ENCODE data around the gene PROCA1. TPM values are rescaled to one million over a fixed set of nuclear protein-coding genes. Genes with fewer than 3 reads are reported as not detected.
A peak's percentile ranks its signal among the peaks of the same experiment; 100 is the strongest.

Gene PROCA1
- total and polyA plus RNA-seq, 7 donors = 0.54 to 2.3 (median 1.1) TPM; not detected in 1

GRCh38 chr17:28743243-28744103, 31.8 kb upstream of the PROCA1 start, which contains the start of gene TRAF4:
TRAF4 (plus strand) TSS chr17:28744011; CDS start chr17:28744113, 102 bp downstream.
- WGBS, 2 donors = 1 to 2% methylated on average over 70 of the region's 70 CpGs

GRCh38 chr17:28741358-28742349, 30.0 kb upstream of the PROCA1 start:
- no peak for DNase-seq
- TF ChIP-seq CTCF (IDR thresholded peaks at IDR 0.05) = no peak
- no peak for TF ChIP-seq POLR2A (IDR thresholded peaks at IDR 0.05)
- TF ChIP-seq POLR2AphosphoS5 (IDR thresholded peaks at IDR 0.05) = no peak
- no peak for TF ChIP-seq EP300 (IDR thresholded peaks at IDR 0.05)
- Histone ChIP-seq H3K4me1 (peaks cover 0 to 40% (median 36%) of the 10 kb centered on the region in 4 donors), H3K9me3 (no peaks in the 10 kb centered on the region), H3K4me3 (no peak overlapping the region), H3K27ac (no peak overlapping the region), H3K36me3 (no peaks in the 10 kb centered on the region), H3K27me3 (no peaks in the 10 kb centered on the region)
- intact Hi-C loops (cut with DNase I) = no loop called here
- 54 to 58% methylated on average over 19 of the region's 19 CpGs for WGBS, 2 donors

More at GRCh38 chr17:28743243-28744103, 31.8 kb upstream of the PROCA1 start, which contains the start of gene TRAF4:
- intact Hi-C loops (cut with DNase I) = loop anchor here (1.0 kb wide), 1 partner anchor 14 kb away; no protein-coding TSS in a partner anchor
- H3K27ac ChIP-seq = peak within 1 kb of the TSS; percentile 84 to 91 (median 89)
- no peaks in the 10 kb centered on the region for H3K9me3 ChIP-seq
- TF ChIP-seq CTCF (IDR thresholded peaks at IDR 0.05) (no peak), POLR2AphosphoS5 (IDR thresholded peaks at IDR 0.05) (peak in 1 of 4 donors; percentile 8), POLR2A (IDR thresholded peaks at IDR 0.05) (peak in 1 of 2 donors; percentile 20)
- DNase-seq = peak; percentile 86
- H3K4me3 ChIP-seq = peak within 1 kb of the TSS; percentile 64 to 78 (median 72)
- H3K36me3 ChIP-seq = peaks cover 0 to 8% (median 2%) of the 10 kb centered on the region in 4 donors
- H3K27me3 ChIP-seq = no peaks in the 10 kb centered on the region
- peaks cover 0 to 42% (median 41%) of the 10 kb centered on the region in 4 donors for H3K4me1 ChIP-seq

- Histone ChIP-seq H3K36me3 (no peaks in the 10 kb centered on the region), H3K27me3 (no peaks in the 10 kb centered on the region), H3K27ac (no peak overlapping the region), H3K4me1 (peaks cover 0 to 30% (median 27%) of the 10 kb centered on the region in 4 donors), H3K9me3 (no peaks in the 10 kb centered on the region), H3K4me3 (no peak overlapping the region)
- no peak for TF ChIP-seq EP300 (IDR thresholded peaks at IDR 0.05)
- TF ChIP-seq POLR2AphosphoS5 (IDR thresholded peaks at IDR 0.05) = no peak
- intact Hi-C loops (cut with DNase I) = no loop called here
- no peak for DNase-seq
- WGBS, 2 donors = 80 to 85% methylated on average over 10 of the region's 10 CpGs
Measured at GRCh38 chr17:28740406-28741357, 29.0 kb upstream of the PROCA1 start.

GRCh38 chr17:28738680-28739384, 27.1 kb upstream of the PROCA1 start:
- WGBS, 2 donors = 69 to 91% methylated on average over 10 of the region's 10 CpGs
- Histone ChIP-seq H3K9me3 (no peaks in the 10 kb centered on the region), H3K27me3 (no peaks in the 10 kb centered on the region), H3K36me3 (no peaks in the 10 kb centered on the region), H3K27ac (no peak overlapping the region), H3K4me1 (peaks cover 0 to 12% (median 9%) of the 10 kb centered on the region in 4 donors), H3K4me3 (no peak overlapping the region)
- no peak for DNase-seq
- TF ChIP-seq EP300 (IDR thresholded peaks at IDR 0.05) = no peak
- intact Hi-C loops (cut with DNase I) = no loop called here
